ENCODE results near the gene CISD3.

CISD3 gene

GRCh38 chr17:38740044-38740443 is 9.9 kb downstream of the CISD3 start:
- DNase-seq (ENCODE audit: low spot score in 2 of 2) = no peak
- H3K4me1 Mint-ChIP-seq = peaks cover 10% of the 10 kb centered on the region
- no peak overlapping the region for H3K27ac Mint-ChIP-seq
- H3K36me3 Mint-ChIP-seq = no peaks in the 10 kb centered on the region
- H3K9me3 Mint-ChIP-seq = no peaks in the 10 kb centered on the region
- H3K27me3 Mint-ChIP-seq = peaks cover 10% of the 10 kb centered on the region
- H3K4me3 Mint-ChIP-seq = no peak overlapping the region
- no peak for ATAC-seq (ENCODE audit: low read depth)

GRCh38 chr17:38740806-38741205 is 10.7 kb downstream of the CISD3 start:
- no peak overlapping the region for H3K4me3 Mint-ChIP-seq
- peaks cover 6% of the 10 kb centered on the region for H3K4me1 Mint-ChIP-seq
- H3K27me3 Mint-ChIP-seq = peaks cover 10% of the 10 kb centered on the region
- ATAC-seq (ENCODE audit: low read depth) (no peak), DNase-seq (ENCODE audit: low spot score in 2 of 2) (no peak)
- H3K9me3 Mint-ChIP-seq = no peaks in the 10 kb centered on the region
- H3K36me3 Mint-ChIP-seq = no peaks in the 10 kb centered on the region
- no peak overlapping the region for H3K27ac Mint-ChIP-seq

GRCh38 chr17:38741461-38741860 is 11.3 kb downstream of the CISD3 start:
- Mint-ChIP-seq H3K9me3 (no peaks in the 10 kb centered on the region), H3K27ac (no peak overlapping the region), H3K4me1 (peaks cover 13% of the 10 kb centered on the region)

GRCh38 chr17:38741921-38742410 is 11.8 kb downstream of the CISD3 start:
- ATAC-seq (ENCODE audit: low read depth) (no peak), DNase-seq (ENCODE audit: low spot score in 2 of 2) (no peak)
- H3K4me3 Mint-ChIP-seq = no peak overlapping the region
- H3K36me3 Mint-ChIP-seq = peaks cover 2% of the 10 kb centered on the region
- peaks cover 20% of the 10 kb centered on the region for H3K27me3 Mint-ChIP-seq
- no peaks in the 10 kb centered on the region for H3K9me3 Mint-ChIP-seq
- H3K27ac Mint-ChIP-seq = no peak overlapping the region
- H3K4me1 Mint-ChIP-seq = peaks cover 18% of the 10 kb centered on the region

More at GRCh38 chr17:38741461-38741860, 11.3 kb downstream of the CISD3 start:
- H3K4me3 Mint-ChIP-seq = no peak overlapping the region
- DNase-seq (ENCODE audit: low spot score in 2 of 2) = no peak
- no peak for ATAC-seq (ENCODE audit: low read depth)
- no peaks in the 10 kb centered on the region for H3K36me3 Mint-ChIP-seq
- peaks cover 16% of the 10 kb centered on the region for H3K27me3 Mint-ChIP-seq

GRCh38 chr17:38742411-38743308 is 12.5 kb downstream of the CISD3 start:
- ATAC-seq (ENCODE audit: low read depth) = peak; percentile 15
- H3K27me3 Mint-ChIP-seq = peaks cover 21% of the 10 kb centered on the region
- no peak overlapping the region for H3K4me3 Mint-ChIP-seq
- no peak overlapping the region for H3K27ac Mint-ChIP-seq
- H3K36me3 Mint-ChIP-seq = peaks cover 2% of the 10 kb centered on the region
- DNase-seq (ENCODE audit: low spot score in 2 of 2) = no peak
- peaks cover 18% of the 10 kb centered on the region for H3K4me1 Mint-ChIP-seq
- H3K9me3 Mint-ChIP-seq = no peaks in the 10 kb centered on the region

GRCh38 chr17:38743556-38744171 is 13.5 kb downstream of the CISD3 start:
- DNase-seq (ENCODE audit: low spot score in 2 of 2) (no peak), ATAC-seq (ENCODE audit: low read depth) (no peak)
- Mint-ChIP-seq H3K27ac (no peak overlapping the region), H3K36me3 (peaks cover 2% of the 10 kb centered on the region), H3K9me3 (no peaks in the 10 kb centered on the region), H3K4me1 (peaks cover 14% of the 10 kb centered on the region), H3K27me3 (peaks cover 20% of the 10 kb centered on the region), H3K4me3 (no peak overlapping the region)

GRCh38 chr17:38745545-38745944 is 15.4 kb downstream of the CISD3 start:
- ATAC-seq (ENCODE audit: low read depth) (no peak), DNase-seq (ENCODE audit: low spot score in 2 of 2) (no peak)
- no peaks in the 10 kb centered on the region for H3K9me3 Mint-ChIP-seq
- no peak overlapping the region for H3K4me3 Mint-ChIP-seq
- peaks cover 17% of the 10 kb centered on the region for H3K27me3 Mint-ChIP-seq
- H3K36me3 Mint-ChIP-seq = peaks cover 2% of the 10 kb centered on the region
- H3K27ac Mint-ChIP-seq = no peak overlapping the region
- peaks cover 23% of the 10 kb centered on the region for H3K4me1 Mint-ChIP-seq

GRCh38 chr17:38746004-38746848 is 16.1 kb downstream of the CISD3 start:
- Mint-ChIP-seq H3K4me1 (peaks cover 29% of the 10 kb centered on the region), H3K36me3 (peaks cover 2% of the 10 kb centered on the region), H3K27me3 (peaks cover 20% of the 10 kb centered on the region), H3K9me3 (no peaks in the 10 kb centered on the region), H3K27ac (peak overlapping the region; percentile 76), H3K4me3 (peak overlapping the region; percentile 92)
- ATAC-seq (ENCODE audit: low read depth) = no peak
- no peak for DNase-seq (ENCODE audit: low spot score in 2 of 2)

- peaks cover 35% of the 10 kb centered on the region for H3K4me1 Mint-ChIP-seq
- peak in 1 of 2 donors; percentile 48 for DNase-seq (ENCODE audit: low spot score in 2 of 2)
- H3K27ac Mint-ChIP-seq = peak overlapping the region; percentile 76
- peaks cover 21% of the 10 kb centered on the region for H3K27me3 Mint-ChIP-seq
- H3K9me3 Mint-ChIP-seq = no peaks in the 10 kb centered on the region
- peaks cover 2% of the 10 kb centered on the region for H3K36me3 Mint-ChIP-seq
- H3K4me3 Mint-ChIP-seq = peak overlapping the region; percentile 92
- peak; percentile 65 for ATAC-seq (ENCODE audit: low read depth)
Observed at GRCh38 chr17:38746849-38747462, 16.8 kb downstream of the CISD3 start.

GRCh38 chr17:38747463-38748148 is 17.5 kb downstream of the CISD3 start:
- no peaks in the 10 kb centered on the region for H3K9me3 Mint-ChIP-seq
- H3K4me3 Mint-ChIP-seq = peak overlapping the region; percentile 92
- H3K27me3 Mint-ChIP-seq = peaks cover 21% of the 10 kb centered on the region
- peaks cover 3% of the 10 kb centered on the region for H3K36me3 Mint-ChIP-seq
- H3K27ac Mint-ChIP-seq = no peak overlapping the region
- DNase-seq (ENCODE audit: low spot score in 2 of 2) = peak in 1 of 2 donors; percentile 43
- no peak for ATAC-seq (ENCODE audit: low read depth)
- peaks cover 36% of the 10 kb centered on the region for H3K4me1 Mint-ChIP-seq

GRCh38 chr17:38748149-38748891 is 18.2 kb downstream of the CISD3 start, which contains the start of gene PCGF2:
TSS of gene PCGF2 (minus strand) at chr17:38748336. CDS start at chr17:38740402, 7,934 bp downstream.
- H3K27me3 Mint-ChIP-seq = peaks cover 21% of the 10 kb centered on the region
- peak within 1 kb of the TSS; percentile 92 for H3K4me3 Mint-ChIP-seq
- no peak within 1 kb of the TSS for H3K27ac Mint-ChIP-seq
- ATAC-seq (ENCODE audit: low read depth) (no peak), DNase-seq (ENCODE audit: low spot score in 2 of 2) (no peak)
- H3K9me3 Mint-ChIP-seq = no peaks in the 10 kb centered on the region
- H3K36me3 Mint-ChIP-seq = peaks cover 4% of the 10 kb centered on the region
- peaks cover 37% of the 10 kb centered on the region for H3K4me1 Mint-ChIP-seq

- ATAC-seq (ENCODE audit: low read depth) (no peak), DNase-seq (ENCODE audit: low spot score in 2 of 2) (no peak)
- Mint-ChIP-seq H3K4me1 (peaks cover 40% of the 10 kb centered on the region), H3K27ac (no peak overlapping the region), H3K9me3 (no peaks in the 10 kb centered on the region), H3K4me3 (peak overlapping the region; percentile 30), H3K27me3 (peaks cover 21% of the 10 kb centered on the region), H3K36me3 (peaks cover 7% of the 10 kb centered on the region)
Observed at GRCh38 chr17:38748892-38749222, 18.7 kb downstream of the CISD3 start.
